Body of pancreas (tissue), 4 donors: ENCODE measurements around the gene TBPL2. TPM values are rescaled to one million over a fixed set of nuclear protein-coding genes. Genes with fewer than 3 reads are reported as not detected.

Experiments
- ATAC-seq: fragments of 150-250 bp; one replicate; pipeline ENCODE4 v1.9.1; 2016
- DNase-seq, 4 donors: peaks; one replicate each; pipeline ENCODE4 v3.0.0-alpha.2; 2019
- H3K27ac ChIP-seq, 4 donors: fragments of 200-600 bp; sonication (generic); 1 replicate in 3 of 4; 2 replicates in 1 of 4; pipeline versions ENCODE4 v1.5.1 to v1.6.1; 2016 to 2019; ENCODE audit warnings: mild to moderate bottlenecking in 1 of 4, mixed read lengths in 1 of 4, moderate library complexity in 1 of 4
- H3K27me3 ChIP-seq, 2 donors: fragments of 200-600 bp; sonication (generic); one replicate each; pipeline ENCODE4 v1.6.0; 2016; ENCODE audit warnings: mild to moderate bottlenecking in 1 of 2
- H3K36me3 ChIP-seq, 2 donors: fragments of 200-600 bp; sonication (generic); replicated peaks in 1 of 2; 2 replicates each; pipeline ENCODE4 v1.5.1; 2016; ENCODE audit warnings: low read depth in 2 of 2; ENCODE audit not compliant: insufficient read depth in 1 of 2
- H3K4me1 ChIP-seq: fragments of 200-600 bp; sonication (generic); one replicate; pipeline ENCODE4 v1.6.0; 2016
- H3K4me3 ChIP-seq, 2 donors: fragments of 200-600 bp; sonication (generic); 1 replicate in 1 of 2; 2 replicates in 1 of 2; pipeline ENCODE4 v1.5.1; 2016 to 2019
- H3K9me3 ChIP-seq, 3 donors: fragments of 200-600 bp; sonication (generic); 1 replicate in 2 of 3; 2 replicates in 1 of 3; pipeline ENCODE4 v1.5.1; 2016
- CTCF ChIP-seq, 7 experiments: fragments of 450-650 bp in 4 of 7; fragments of 200-600 bp in 3 of 7; sonication (generic) in 3 of 7; IDR thresholded peaks; one replicate each; pipeline ENCODE4 v1.5.1; 2016 to 2019; ENCODE audit warnings: antibody characterized with exemption in 7 of 7
- POLR2A ChIP-seq, 3 donors: fragments of 450-650 bp; IDR thresholded peaks; one replicate each; pipeline ENCODE4 v1.6.1; 2016; ENCODE audit warnings: antibody characterized with exemption in 3 of 3, mild to moderate bottlenecking in 2 of 3
- WGBS, 2 donors: methylation state at CpG; one replicate each; pipeline ENCODE4 v1.1.5; 2017; 5-methylcytosine and 5-hydroxymethylcytosine counted together
- intact Hi-C: fragments of 100-400 bp; cut with DNase I; formaldehyde crosslinking; loops from one replicate; pipeline ENCODE4 v1.15.1; 2023
- total RNA-seq, 2 donors: library from RNA; depleted of rRNA; stranded (reverse); fragments of >200 nt; gene quantifications; one replicate each; pipeline ENCODE4 v1.1.0, GENCODE V29; 2016

The TBPL2 gene
- total RNA-seq, 2 donors from 2014 or later, result not detected

- TF ChIP-seq CTCF (IDR thresholded peaks at IDR 0.05), result no peak
- TF ChIP-seq POLR2A (IDR thresholded peaks at IDR 0.05), result no peak
- no peaks in the 10 kb centered on the region for H3K9me3 ChIP-seq
- H3K27me3 ChIP-seq, result no peaks in the 10 kb centered on the region
- no peak for DNase-seq
- peaks cover 0 to 2% of the 10 kb centered on the region in 2 donors for H3K36me3 ChIP-seq
- no peaks in the 10 kb centered on the region for H3K4me1 ChIP-seq
- intact Hi-C loops, result no loop called here
- H3K27ac ChIP-seq, result no peak overlapping the region
- no peak overlapping the region for H3K4me3 ChIP-seq
- 74 to 85% methylated on average over 2 of the region's 2 CpGs for WGBS, 2 donors
- no peak for ATAC-seq
These were observed 40.6 kb downstream of the TBPL2 start for GRCh38 chr14:55399852-55400251.

GRCh38 chr14:55399183-55399582 lies 41.2 kb downstream of the TBPL2 start:
- intact Hi-C loops, result no loop called here
- TF ChIP-seq POLR2A (IDR thresholded peaks at IDR 0.05) (no peak), CTCF (IDR thresholded peaks at IDR 0.05) (no peak)
- H3K27ac ChIP-seq, result no peak overlapping the region
- DNase-seq, result no peak
- H3K4me1 ChIP-seq, result no peaks in the 10 kb centered on the region
- no peak overlapping the region for H3K4me3 ChIP-seq
- peaks cover 0 to 3% of the 10 kb centered on the region in 2 donors for H3K36me3 ChIP-seq
- ATAC-seq, result no peak
- H3K27me3 ChIP-seq, result no peaks in the 10 kb centered on the region
- H3K9me3 ChIP-seq, result no peaks in the 10 kb centered on the region
- 95 to 97% methylated on average over 1 of the region's 1 CpG for WGBS, 2 donors

- H3K36me3 ChIP-seq, result peaks cover 0 to 3% of the 10 kb centered on the region in 2 donors
- H3K4me3 ChIP-seq, result no peak overlapping the region
- H3K27me3 ChIP-seq, result no peaks in the 10 kb centered on the region
- no peaks in the 10 kb centered on the region for H3K9me3 ChIP-seq
- WGBS, 2 donors, result 84 to 89% methylated on average over 5 of the region's 5 CpGs
- ATAC-seq, result peak; percentile 35
- no peak overlapping the region for H3K27ac ChIP-seq
- TF ChIP-seq POLR2A (IDR thresholded peaks at IDR 0.05) (no peak), CTCF (IDR thresholded peaks at IDR 0.05) (no peak)
- H3K4me1 ChIP-seq, result no peaks in the 10 kb centered on the region
- intact Hi-C loops, result no loop called here
- DNase-seq, result peak in 2 of 4 donors; percentile 22 to 29
These were observed 41.7 kb downstream of the TBPL2 start for GRCh38 chr14:55398679-55399078.

- ATAC-seq, result no peak
- Histone ChIP-seq H3K27ac (no peak overlapping the region), H3K4me3 (no peak overlapping the region), H3K4me1 (no peaks in the 10 kb centered on the region), H3K36me3 (peaks cover 0 to 5% of the 10 kb centered on the region in 2 donors), H3K27me3 (no peaks in the 10 kb centered on the region), H3K9me3 (no peaks in the 10 kb centered on the region)
- intact Hi-C loops, result no loop called here
- DNase-seq, result no peak
- TF ChIP-seq CTCF (IDR thresholded peaks at IDR 0.05), result no peak
- no peak for TF ChIP-seq POLR2A (IDR thresholded peaks at IDR 0.05)
- 88 to 90% methylated on average over 4 of the region's 4 CpGs for WGBS, 2 donors
These were observed 51.1 kb downstream of the TBPL2 start for GRCh38 chr14:55389330-55389729.

- H3K27ac ChIP-seq, result no peak overlapping the region
- no peak overlapping the region for H3K4me3 ChIP-seq
- DNase-seq (no peak), ATAC-seq (no peak)
- H3K36me3 ChIP-seq, result peaks cover 0 to 5% of the 10 kb centered on the region in 2 donors
- no peaks in the 10 kb centered on the region for H3K27me3 ChIP-seq
- no peak for TF ChIP-seq POLR2A (IDR thresholded peaks at IDR 0.05)
- no peak for TF ChIP-seq CTCF (IDR thresholded peaks at IDR 0.05)
- no peaks in the 10 kb centered on the region for H3K9me3 ChIP-seq
- H3K4me1 ChIP-seq, result no peaks in the 10 kb centered on the region
- intact Hi-C loops, result no loop called here
These were observed 52.3 kb downstream of the TBPL2 start for GRCh38 chr14:55388160-55388559.
